ENCODE measurements around the gene HSD17B7.

HSD17B7 gene

DNA sequence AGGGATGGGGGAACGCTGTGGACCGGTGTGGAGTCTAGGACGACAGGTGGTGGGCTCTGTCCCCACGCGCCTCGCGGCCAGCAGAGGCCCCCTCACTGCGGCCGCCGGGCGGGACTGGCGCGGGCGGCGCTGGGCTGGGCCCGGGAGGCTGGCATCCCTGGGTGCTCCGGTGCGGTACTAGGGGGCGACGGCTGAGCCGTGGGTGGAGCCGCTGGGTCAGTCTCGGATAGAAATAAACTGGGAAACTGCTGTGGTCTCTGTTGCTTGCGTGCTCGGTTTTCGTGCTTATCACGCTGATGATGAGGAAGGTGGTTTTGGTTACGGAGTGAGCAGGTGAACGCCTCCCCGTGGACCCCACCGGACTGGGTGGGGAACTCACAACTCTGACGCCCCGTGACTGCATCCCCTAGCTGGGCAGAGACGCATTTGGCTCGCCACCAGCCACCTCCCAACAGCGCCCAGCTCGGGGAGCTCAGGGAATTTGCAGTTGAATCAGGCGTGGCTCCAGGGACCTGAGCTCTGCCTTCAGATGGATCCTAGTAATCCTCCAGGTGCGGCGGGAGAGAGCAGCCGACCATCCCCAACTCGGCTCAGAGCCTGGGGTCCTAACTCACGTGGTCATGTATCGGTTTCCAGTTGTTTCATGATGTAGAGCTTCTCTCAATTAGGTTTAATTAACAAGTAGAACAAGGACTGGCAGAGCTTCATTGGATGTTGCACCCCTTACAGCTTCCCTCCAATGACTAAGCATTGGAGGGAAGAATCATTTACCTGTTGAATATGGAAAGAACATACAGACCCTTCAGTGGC, 32.1 kb downstream of the HSD17B7 start:
- Histone ChIP-seq H3K9ac (ENCODE audit: low read length) (no peak overlapping the region), H3K4me3 (ENCODE audit: low read length) (peak overlapping the region; percentile 71), H3K36me3 (ENCODE audit: control insufficient read depth, insufficient read depth, low read length) (no peaks in the 10 kb centered on the region), H3K27ac (ENCODE audit: low read depth, low read length) (no peak overlapping the region), H3K27me3 (ENCODE audit: control insufficient read depth, insufficient read depth, low read length) (peaks cover 9% of the 10 kb centered on the region), H3K4me1 (ENCODE audit: control insufficient read depth, insufficient read depth, low read length) (peaks cover 4% of the 10 kb centered on the region)

- H3K9ac ChIP-seq (ENCODE audit: low read length) = no peak overlapping the region
- H3K36me3 ChIP-seq (ENCODE audit: control insufficient read depth, insufficient read depth, low read length) = no peaks in the 10 kb centered on the region
- peaks cover 4% of the 10 kb centered on the region for H3K4me1 ChIP-seq (ENCODE audit: control insufficient read depth, insufficient read depth, low read length)
- H3K27ac ChIP-seq (ENCODE audit: low read depth, low read length) = no peak overlapping the region
- peaks cover 9% of the 10 kb centered on the region for H3K27me3 ChIP-seq (ENCODE audit: control insufficient read depth, insufficient read depth, low read length)
- H3K4me3 ChIP-seq (ENCODE audit: low read length) = no peak overlapping the region
Measured at GRCh38 chr1:162823231-162823630, 32.7 kb downstream of the HSD17B7 start.

- H3K36me3 ChIP-seq (ENCODE audit: control insufficient read depth, insufficient read depth, low read length) = no peaks in the 10 kb centered on the region
- H3K27me3 ChIP-seq (ENCODE audit: control insufficient read depth, insufficient read depth, low read length) = peaks cover 9% of the 10 kb centered on the region
- no peak overlapping the region for H3K27ac ChIP-seq (ENCODE audit: low read depth, low read length)
- peaks cover 4% of the 10 kb centered on the region for H3K4me1 ChIP-seq (ENCODE audit: control insufficient read depth, insufficient read depth, low read length)
- no peak overlapping the region for H3K9ac ChIP-seq (ENCODE audit: low read length)
- no peak overlapping the region for H3K4me3 ChIP-seq (ENCODE audit: low read length)
Measured at GRCh38 chr1:162823771-162824525, 33.4 kb downstream of the HSD17B7 start.

GRCh38 chr1:162829268-162829667, 38.8 kb downstream of the HSD17B7 start:
- Histone ChIP-seq H3K36me3 (ENCODE audit: control insufficient read depth, insufficient read depth, low read length) (no peaks in the 10 kb centered on the region), H3K4me1 (ENCODE audit: control insufficient read depth, insufficient read depth, low read length) (no peaks in the 10 kb centered on the region), H3K27me3 (ENCODE audit: control insufficient read depth, insufficient read depth, low read length) (no peaks in the 10 kb centered on the region), H3K9ac (ENCODE audit: low read length) (no peak overlapping the region), H3K27ac (ENCODE audit: low read depth, low read length) (no peak overlapping the region), H3K4me3 (ENCODE audit: low read length) (no peak overlapping the region)

- no peak overlapping the region for H3K27ac ChIP-seq (ENCODE audit: low read depth, low read length)
- H3K4me1 ChIP-seq (ENCODE audit: control insufficient read depth, insufficient read depth, low read length) = no peaks in the 10 kb centered on the region
- H3K9ac ChIP-seq (ENCODE audit: low read length) = no peak overlapping the region
- H3K27me3 ChIP-seq (ENCODE audit: control insufficient read depth, insufficient read depth, low read length) = no peaks in the 10 kb centered on the region
- no peak overlapping the region for H3K4me3 ChIP-seq (ENCODE audit: low read length)
- H3K36me3 ChIP-seq (ENCODE audit: control insufficient read depth, insufficient read depth, low read length) = no peaks in the 10 kb centered on the region
Measured at GRCh38 chr1:162832470-162832869, 42.0 kb downstream of the HSD17B7 start.

DNA sequence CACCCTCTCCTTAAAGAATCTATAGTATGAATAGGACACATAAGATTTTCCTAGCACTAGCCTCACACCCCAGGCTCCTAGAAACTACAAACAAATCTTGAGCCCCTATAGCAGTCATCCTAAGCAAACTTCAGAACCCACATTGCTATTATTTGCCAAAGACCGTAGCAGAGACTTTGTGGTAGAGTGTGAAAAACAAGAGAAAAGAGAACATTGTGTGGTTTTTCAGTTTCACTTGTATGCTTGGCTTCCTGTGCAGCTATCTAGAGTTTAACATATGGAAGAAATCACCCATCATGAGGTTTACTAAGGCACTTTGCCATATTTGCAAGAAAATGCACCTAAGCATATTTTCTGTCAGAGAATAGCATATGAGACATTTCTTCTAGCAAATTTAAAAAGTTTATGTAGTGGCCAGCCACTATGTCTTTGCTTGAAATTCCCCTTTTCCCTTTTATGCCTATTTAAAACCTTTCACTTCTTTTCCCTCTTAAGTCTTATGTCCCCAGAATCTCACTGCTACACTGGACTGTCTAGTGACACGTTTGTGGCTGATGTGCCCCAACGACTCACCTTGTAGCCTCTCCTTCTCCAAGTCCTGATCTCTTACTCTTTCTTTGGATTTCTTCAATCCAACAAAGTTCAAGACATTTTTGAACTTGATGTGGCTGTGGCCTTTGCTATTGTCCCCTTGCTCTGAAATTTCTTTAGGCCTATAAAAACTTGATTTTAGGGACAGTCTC, 44.8 kb downstream of the HSD17B7 start:
- H3K9ac ChIP-seq (ENCODE audit: low read length) = no peak overlapping the region
- no peaks in the 10 kb centered on the region for H3K4me1 ChIP-seq (ENCODE audit: control insufficient read depth, insufficient read depth, low read length)
- H3K36me3 ChIP-seq (ENCODE audit: control insufficient read depth, insufficient read depth, low read length) = no peaks in the 10 kb centered on the region
- H3K4me3 ChIP-seq (ENCODE audit: low read length) = no peak overlapping the region
- H3K27me3 ChIP-seq (ENCODE audit: control insufficient read depth, insufficient read depth, low read length) = no peaks in the 10 kb centered on the region
- H3K27ac ChIP-seq (ENCODE audit: low read depth, low read length) = no peak overlapping the region

DNA sequence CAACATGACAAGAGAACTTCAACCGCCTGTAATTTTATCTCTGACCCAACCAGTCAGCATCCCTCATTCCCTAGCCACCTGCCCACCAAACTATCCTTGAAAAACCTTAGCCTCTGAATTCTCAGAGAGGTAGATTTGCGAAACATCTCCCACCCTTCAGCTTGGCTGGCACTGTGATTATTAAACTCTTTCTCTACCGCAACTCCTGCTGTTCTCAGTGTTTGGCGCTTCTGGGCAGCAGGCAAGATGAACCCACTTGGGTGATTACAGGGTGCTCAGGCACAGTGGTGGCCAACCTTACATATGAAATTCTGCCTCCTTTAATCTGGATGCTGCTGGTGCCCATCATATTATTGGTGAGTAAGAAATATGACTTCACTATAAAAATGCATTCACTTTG, 48.4 kb downstream of the HSD17B7 start:
- Histone ChIP-seq H3K36me3 (ENCODE audit: control insufficient read depth, insufficient read depth, low read length) (no peaks in the 10 kb centered on the region), H3K4me3 (ENCODE audit: low read length) (no peak overlapping the region), H3K27ac (ENCODE audit: low read depth, low read length) (no peak overlapping the region), H3K4me1 (ENCODE audit: control insufficient read depth, insufficient read depth, low read length) (no peaks in the 10 kb centered on the region), H3K27me3 (ENCODE audit: control insufficient read depth, insufficient read depth, low read length) (no peaks in the 10 kb centered on the region), H3K9ac (ENCODE audit: low read length) (no peak overlapping the region)

GRCh38 chr1:162840250-162840839, 49.8 kb downstream of the HSD17B7 start:
- no peaks in the 10 kb centered on the region for H3K36me3 ChIP-seq (ENCODE audit: control insufficient read depth, insufficient read depth, low read length)
- H3K4me1 ChIP-seq (ENCODE audit: control insufficient read depth, insufficient read depth, low read length) = no peaks in the 10 kb centered on the region
- H3K27ac ChIP-seq (ENCODE audit: low read depth, low read length) = no peak overlapping the region
- no peaks in the 10 kb centered on the region for H3K27me3 ChIP-seq (ENCODE audit: control insufficient read depth, insufficient read depth, low read length)
- H3K4me3 ChIP-seq (ENCODE audit: low read length) = no peak overlapping the region
- no peak overlapping the region for H3K9ac ChIP-seq (ENCODE audit: low read length)

GRCh38 chr1:162844153-162844552, 53.7 kb downstream of the HSD17B7 start:
- H3K9ac ChIP-seq (ENCODE audit: low read length) = no peak overlapping the region
- H3K27ac ChIP-seq (ENCODE audit: low read depth, low read length) = no peak overlapping the region
- H3K4me1 ChIP-seq (ENCODE audit: control insufficient read depth, insufficient read depth, low read length) = no peaks in the 10 kb centered on the region
- H3K36me3 ChIP-seq (ENCODE audit: control insufficient read depth, insufficient read depth, low read length) = no peaks in the 10 kb centered on the region
- H3K27me3 ChIP-seq (ENCODE audit: control insufficient read depth, insufficient read depth, low read length) = no peaks in the 10 kb centered on the region
- no peak overlapping the region for H3K4me3 ChIP-seq (ENCODE audit: low read length)

GRCh38 chr1:162846256-162847212, 56.0 kb downstream of the HSD17B7 start:
- H3K4me3 ChIP-seq (ENCODE audit: low read length) = no peak overlapping the region
- H3K9ac ChIP-seq (ENCODE audit: low read length) = no peak overlapping the region
- H3K36me3 ChIP-seq (ENCODE audit: control insufficient read depth, insufficient read depth, low read length) = no peaks in the 10 kb centered on the region
- H3K4me1 ChIP-seq (ENCODE audit: control insufficient read depth, insufficient read depth, low read length) = no peaks in the 10 kb centered on the region
- H3K27ac ChIP-seq (ENCODE audit: low read depth, low read length) = no peak overlapping the region
- no peaks in the 10 kb centered on the region for H3K27me3 ChIP-seq (ENCODE audit: control insufficient read depth, insufficient read depth, low read length)

GRCh38 chr1:162847839-162848453, 57.4 kb downstream of the HSD17B7 start:
- Histone ChIP-seq H3K4me1 (ENCODE audit: control insufficient read depth, insufficient read depth, low read length) (no peaks in the 10 kb centered on the region), H3K9ac (ENCODE audit: low read length) (no peak overlapping the region), H3K27me3 (ENCODE audit: control insufficient read depth, insufficient read depth, low read length) (no peaks in the 10 kb centered on the region), H3K4me3 (ENCODE audit: low read length) (no peak overlapping the region), H3K27ac (ENCODE audit: low read depth, low read length) (no peak overlapping the region), H3K36me3 (ENCODE audit: control insufficient read depth, insufficient read depth, low read length) (no peaks in the 10 kb centered on the region)
